ENCODE results near the gene CLCN7. TPM values are rescaled to one million over a fixed set of nuclear protein-coding genes. Genes with fewer than 3 reads are reported as not detected.
A peak's percentile ranks its signal among the peaks of the same experiment; 100 is the strongest.

Gene CLCN7, protein sequence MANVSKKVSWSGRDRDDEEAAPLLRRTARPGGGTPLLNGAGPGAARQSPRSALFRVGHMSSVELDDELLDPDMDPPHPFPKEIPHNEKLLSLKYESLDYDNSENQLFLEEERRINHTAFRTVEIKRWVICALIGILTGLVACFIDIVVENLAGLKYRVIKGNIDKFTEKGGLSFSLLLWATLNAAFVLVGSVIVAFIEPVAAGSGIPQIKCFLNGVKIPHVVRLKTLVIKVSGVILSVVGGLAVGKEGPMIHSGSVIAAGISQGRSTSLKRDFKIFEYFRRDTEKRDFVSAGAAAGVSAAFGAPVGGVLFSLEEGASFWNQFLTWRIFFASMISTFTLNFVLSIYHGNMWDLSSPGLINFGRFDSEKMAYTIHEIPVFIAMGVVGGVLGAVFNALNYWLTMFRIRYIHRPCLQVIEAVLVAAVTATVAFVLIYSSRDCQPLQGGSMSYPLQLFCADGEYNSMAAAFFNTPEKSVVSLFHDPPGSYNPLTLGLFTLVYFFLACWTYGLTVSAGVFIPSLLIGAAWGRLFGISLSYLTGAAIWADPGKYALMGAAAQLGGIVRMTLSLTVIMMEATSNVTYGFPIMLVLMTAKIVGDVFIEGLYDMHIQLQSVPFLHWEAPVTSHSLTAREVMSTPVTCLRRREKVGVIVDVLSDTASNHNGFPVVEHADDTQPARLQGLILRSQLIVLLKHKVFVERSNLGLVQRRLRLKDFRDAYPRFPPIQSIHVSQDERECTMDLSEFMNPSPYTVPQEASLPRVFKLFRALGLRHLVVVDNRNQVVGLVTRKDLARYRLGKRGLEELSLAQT
- total RNA-seq (2011; cell fraction: chromatin; rRNA removed; ENCODE audit: low replicate concordance): 211 and 640 TPM in 2 replicates
- 395 and 397 TPM in 2 replicates for total RNA-seq (2011; cell fraction: nucleolus; rRNA removed)
- total RNA-seq (2011; cell fraction: nucleoplasm; rRNA removed): 230 and 249 TPM in 2 replicates
- total RNA-seq (2014; rRNA removed): 56.3 and 60.8 TPM in 2 replicates
- 8.4 and 10.7 TPM in 2 replicates for total RNA-seq (2014; rRNA removed; fragmentation: Illumina TruSeq; extraction: Trizol)
- total RNA-seq (2015; rRNA removed; fragmentation: Illumina TruSeq; extraction: Trizol): 19.6 and 22.4 TPM in 2 replicates
- total RNA-seq (2021): 85.3 and 97.0 TPM in 2 replicates
- polyA plus RNA-seq (2011; rRNA removed): 18.2 and 29.5 TPM in 2 replicates
- polyA plus RNA-seq (2011; cell fraction: cytosol; rRNA removed): 15.2 and 41.1 TPM in 2 replicates
- 239 and 402 TPM in 2 replicates for polyA plus RNA-seq (2011; cell fraction: nucleus; rRNA removed)
- polyA plus RNA-seq (2012): 92.4 and 190 TPM in 2 replicates
- 18.7 and 39.3 TPM in 2 replicates for polyA plus RNA-seq (2014; fragmentation: Illumina TruSeq; extraction: Trizol)
- polyA plus RNA-seq (2014; fragmentation: Nextera tagmentation; extraction: Ambion mirVana): under 1 TPM; 0.06 TPM
- polyA plus RNA-seq (2014; rRNA removed): 81.5 and 126 TPM in 2 replicates
- 9.3 and 23.0 TPM in 2 replicates for polyA minus RNA-seq (2011; rRNA and poly(A)+ RNA removed)
- polyA minus RNA-seq (2011; cell fraction: cytosol; rRNA and poly(A)+ RNA removed): 19.6 and 27.9 TPM in 2 replicates
- 70.2 and 71.9 TPM in 2 replicates for polyA minus RNA-seq (2011; cell fraction: nucleus; rRNA and poly(A)+ RNA removed)
- percentile 61 among the genes with signal in this experiment for Bru-seq, nascent RNA
- BruChase-seq, experiment 1, labeled RNA remaining after a 2-hour chase: percentile 55 among the genes with signal in this experiment
- BruChase-seq, experiment 2, labeled RNA remaining after a 6-hour chase: percentile 63 among the genes with signal in this experiment
- long read RNA-seq, experiment 1, full-length matches to known transcripts: 16 of 158 reads
- long read RNA-seq, experiment 1, partial matches to known transcripts: 55 of 158 reads
- long read RNA-seq, experiment 1, other reads (novel, unspliced or antisense): 87 of 158 reads
- long read RNA-seq, experiment 2, partial matches to known transcripts: 19 of 72 reads
- long read RNA-seq, experiment 2, other reads (novel, unspliced or antisense): 51 of 72 reads
- long read RNA-seq, experiment 3, full-length matches to known transcripts: 5 of 12 reads
- long read RNA-seq, experiment 3, partial matches to known transcripts: 3 of 12 reads
- long read RNA-seq, experiment 3, other reads (novel, unspliced or antisense): 4 of 12 reads

DNA sequence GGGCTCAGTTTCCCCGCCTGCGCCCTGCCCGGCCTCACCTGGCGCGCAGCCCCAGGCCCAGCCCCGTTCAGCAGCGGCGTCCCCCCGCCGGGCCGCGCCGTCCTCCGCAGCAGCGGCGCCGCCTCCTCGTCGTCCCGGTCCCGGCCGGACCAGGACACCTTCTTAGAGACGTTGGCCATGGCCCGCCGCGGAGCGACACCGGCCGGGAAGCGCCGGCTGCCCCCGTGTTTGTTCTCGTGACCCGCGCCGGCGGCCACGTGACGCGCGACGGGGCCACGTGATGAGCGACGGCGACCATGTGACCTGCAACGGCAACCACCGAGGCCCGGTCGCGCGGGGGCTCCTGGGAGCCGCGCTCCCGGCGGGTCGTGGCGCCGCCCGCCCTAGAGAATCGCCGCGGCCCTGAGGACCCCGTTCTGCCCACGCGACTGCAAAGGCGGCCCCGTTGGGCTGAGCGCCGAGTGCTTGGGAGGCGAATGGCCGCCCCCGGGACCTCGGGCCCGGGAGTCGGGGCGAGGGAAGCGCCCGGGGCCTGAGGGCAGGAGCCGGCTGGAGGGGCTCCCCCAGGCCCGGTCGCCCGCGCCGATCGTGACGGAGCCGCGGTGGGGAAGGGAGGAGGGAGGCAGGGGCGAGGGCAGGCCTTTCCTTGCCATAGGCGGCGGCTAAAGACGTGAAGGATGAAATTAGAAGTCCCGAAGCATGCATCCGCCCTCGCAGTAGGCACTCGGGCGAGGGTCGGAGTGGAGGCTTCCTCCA, at the start of gene CLCN7:
CLCN7 (minus strand) TSS at position 233 of the 756 bp plus-strand sequence; CDS start at position 179, 54 bp downstream.
- CTCF ChIA-PET (ENCODE audit: low intra/inter-chr PET ratio): no interaction called here
- Histone ChIP-seq H4K20me1 (replicated peaks; ENCODE audit: control insufficient read depth, insufficient read depth, low read length) (peaks cover 2% of the 10 kb centered on the region; the same call in 1 of the 2 replicates), H3K4me3 (peak within 1 kb of the TSS; percentile 85), H3K36me3 (ENCODE audit: control insufficient read depth, insufficient read depth, low read length) (peaks cover 7% of the 10 kb centered on the region; the same call in 1 of the 3 replicates), H3K9me1 (ENCODE audit: control insufficient read depth, insufficient read depth, low read length) (peaks cover 6% of the 10 kb centered on the region), H2AFZ (ENCODE audit: low read depth, low read length) (peak within 1 kb of the TSS; percentile 92), H3K9me3 (replicated peaks; ENCODE audit: control insufficient read depth, insufficient read depth, low read depth, low read length) (no peaks in the 10 kb centered on the region), H3K79me2 (ENCODE audit: control insufficient read depth, insufficient read depth, low read length) (peaks cover 57% of the 10 kb centered on the region), H3K4me2 (ENCODE audit: insufficient read depth, low read length) (peak within 1 kb of the TSS; percentile 96), H3K27ac (ENCODE audit: extremely low read depth, low read depth, low read length) (peak within 1 kb of the TSS; percentile 97), H3K9ac (ENCODE audit: insufficient read depth in 1 of 2, low read depth in 2 of 2, low read length in 2 of 2) (peak within 1 kb of the TSS; percentile 96 to 97), H3K4me1 (replicated peaks in 1 of 2; ENCODE audit: control insufficient read depth in 2 of 2, insufficient read depth in 2 of 2, low read length in 2 of 2) (peaks cover 36 to 53% of the 10 kb centered on the region in 2 experiments; a peak in 4 of 5 replicates), H3K27me3 (ENCODE audit: control insufficient read depth in 2 of 2, insufficient read depth in 2 of 2, low read length in 2 of 2) (no peaks in the 10 kb centered on the region)
- intact Hi-C loops (cut with micrococcal nuclease) (no loop called here), in situ Hi-C loops (cut with MboI) (no loop called here)
- BruUV-seq (replicated peaks): TSS peak; percentile 88
- peak; percentile 77 for FAIRE-seq
- ATAC-seq: peak; percentile 81
- POLR2A ChIA-PET: interaction anchor here (0.6 to 0.7 kb wide), 2 partner anchors 343 to 908 kb away, joined by 3 read pairs; no protein-coding TSS in a partner anchor
- DNase-seq (ENCODE audit: extremely low read depth in 1 of 4, low spot score in 3 of 4): peak; percentile 93 to 96 (median 94)
- 1% methylated on average over 90 of the region's 99 CpGs for WGBS (ENCODE audit: insufficient coverage, low coverage, missing lambda C conversion rate)
- peak; percentile 80 to 89 for TF ChIP-seq MAZ (CRISPR knock-in tag; conservative IDR thresholded peaks at IDR 0.05 in 1 of 2, IDR thresholded peaks at IDR 0.05 in 1 of 2)
- TF ChIP-seq RB1 (IDR thresholded peaks at IDR 0.05; ENCODE audit: low read depth): peak; percentile 82; the same call in 1 of the 2 replicates
- peak; percentile 72 for TF ChIP-seq HCFC1 (IDR thresholded peaks at IDR 0.05; ENCODE audit: low read depth, low read length)
- peak; percentile 88 for TF ChIP-seq CBX1 (IDR thresholded peaks at IDR 0.05; ENCODE audit: low read depth)
- TF ChIP-seq, protein P1, sequence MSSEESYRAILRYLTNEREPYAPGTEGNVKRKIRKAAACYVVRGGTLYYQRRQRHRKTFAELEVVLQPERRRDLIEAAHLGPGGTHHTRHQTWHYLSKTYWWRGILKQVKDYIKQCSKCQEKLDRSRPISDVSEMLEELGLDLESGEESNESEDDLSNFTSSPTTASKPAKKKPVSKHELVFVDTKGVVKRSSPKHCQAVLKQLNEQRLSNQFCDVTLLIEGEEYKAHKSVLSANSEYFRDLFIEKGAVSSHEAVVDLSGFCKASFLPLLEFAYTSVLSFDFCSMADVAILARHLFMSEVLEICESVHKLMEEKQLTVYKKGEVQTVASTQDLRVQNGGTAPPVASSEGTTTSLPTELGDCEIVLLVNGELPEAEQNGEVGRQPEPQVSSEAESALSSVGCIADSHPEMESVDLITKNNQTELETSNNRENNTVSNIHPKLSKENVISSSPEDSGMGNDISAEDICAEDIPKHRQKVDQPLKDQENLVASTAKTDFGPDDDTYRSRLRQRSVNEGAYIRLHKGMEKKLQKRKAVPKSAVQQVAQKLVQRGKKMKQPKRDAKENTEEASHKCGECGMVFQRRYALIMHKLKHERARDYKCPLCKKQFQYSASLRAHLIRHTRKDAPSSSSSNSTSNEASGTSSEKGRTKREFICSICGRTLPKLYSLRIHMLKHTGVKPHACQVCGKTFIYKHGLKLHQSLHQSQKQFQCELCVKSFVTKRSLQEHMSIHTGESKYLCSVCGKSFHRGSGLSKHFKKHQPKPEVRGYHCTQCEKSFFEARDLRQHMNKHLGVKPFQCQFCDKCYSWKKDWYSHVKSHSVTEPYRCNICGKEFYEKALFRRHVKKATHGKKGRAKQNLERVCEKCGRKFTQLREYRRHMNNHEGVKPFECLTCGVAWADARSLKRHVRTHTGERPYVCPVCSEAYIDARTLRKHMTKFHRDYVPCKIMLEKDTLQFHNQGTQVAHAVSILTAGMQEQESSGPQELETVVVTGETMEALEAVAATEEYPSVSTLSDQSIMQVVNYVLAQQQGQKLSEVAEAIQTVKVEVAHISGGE (CRISPR knock-in tag; IDR thresholded peaks at IDR 0.05): peak in 1 of 3 experiments; percentile 58; a peak in 2 of 6 replicates
- TF ChIP-seq ARNT (IDR thresholded peaks at IDR 0.05): no peak
- TF ChIP-seq ARID1B (IDR thresholded peaks at IDR 0.05): no peak

Measured in K562 (cell line).